ENCODE data around the gene MAP4. TPM values are rescaled to one million over a fixed set of nuclear protein-coding genes. Genes with fewer than 3 reads are reported as not detected.

MAP4 gene
- total and polyA plus RNA-seq, 2 of the 13 experiments (the other 11 are each of a cell fraction or from before 2014, with no cell fraction given): 33.1 to 38.7 TPM

DNA sequence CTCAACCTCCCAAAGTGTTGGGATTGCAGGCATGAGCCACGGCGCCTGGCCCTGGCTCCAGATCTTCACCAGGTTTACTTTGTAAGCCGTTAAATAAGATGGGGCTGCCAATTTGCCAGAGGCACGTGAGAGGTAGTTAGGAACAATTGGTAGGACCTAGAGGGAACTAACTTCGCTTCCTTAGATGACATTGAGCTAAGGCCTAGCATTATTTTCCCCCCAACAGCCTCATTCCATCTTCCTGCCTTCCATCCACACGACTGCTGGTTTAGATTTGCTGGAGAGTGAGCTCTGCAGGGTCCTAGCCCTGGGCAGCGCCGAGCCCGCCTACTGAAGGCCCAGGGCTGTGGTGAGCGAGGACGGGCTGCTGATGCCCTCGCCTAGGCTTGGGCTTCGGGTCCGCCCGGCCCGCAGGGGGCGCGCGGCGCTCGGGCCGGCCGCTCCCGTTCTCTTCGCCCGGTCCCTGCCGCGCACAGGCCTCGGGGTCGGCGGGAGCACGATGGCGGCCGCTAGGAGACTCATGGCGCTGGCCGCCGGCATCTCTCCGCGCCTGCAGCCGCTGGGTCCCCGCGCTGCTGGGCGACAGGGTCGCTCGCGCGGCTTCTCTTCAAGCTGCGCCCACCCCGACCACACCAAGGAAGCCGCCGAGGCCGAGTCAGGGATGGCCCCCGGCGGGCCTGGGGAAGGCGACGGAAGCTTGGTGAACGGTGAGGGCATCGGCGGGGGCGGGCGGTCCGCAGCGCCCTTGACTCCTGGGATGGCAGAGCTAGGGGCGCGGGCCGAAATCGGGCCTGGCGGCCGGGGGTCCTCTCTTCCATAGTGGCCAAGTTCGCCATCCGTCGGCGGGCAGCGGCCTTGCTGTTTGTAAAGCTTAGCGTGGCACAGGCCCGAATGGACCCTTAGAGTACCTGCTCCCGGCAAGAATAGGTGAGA is 191.4 kb downstream of the MAP4 start (continued):
- TF ChIP-seq, protein P1, sequence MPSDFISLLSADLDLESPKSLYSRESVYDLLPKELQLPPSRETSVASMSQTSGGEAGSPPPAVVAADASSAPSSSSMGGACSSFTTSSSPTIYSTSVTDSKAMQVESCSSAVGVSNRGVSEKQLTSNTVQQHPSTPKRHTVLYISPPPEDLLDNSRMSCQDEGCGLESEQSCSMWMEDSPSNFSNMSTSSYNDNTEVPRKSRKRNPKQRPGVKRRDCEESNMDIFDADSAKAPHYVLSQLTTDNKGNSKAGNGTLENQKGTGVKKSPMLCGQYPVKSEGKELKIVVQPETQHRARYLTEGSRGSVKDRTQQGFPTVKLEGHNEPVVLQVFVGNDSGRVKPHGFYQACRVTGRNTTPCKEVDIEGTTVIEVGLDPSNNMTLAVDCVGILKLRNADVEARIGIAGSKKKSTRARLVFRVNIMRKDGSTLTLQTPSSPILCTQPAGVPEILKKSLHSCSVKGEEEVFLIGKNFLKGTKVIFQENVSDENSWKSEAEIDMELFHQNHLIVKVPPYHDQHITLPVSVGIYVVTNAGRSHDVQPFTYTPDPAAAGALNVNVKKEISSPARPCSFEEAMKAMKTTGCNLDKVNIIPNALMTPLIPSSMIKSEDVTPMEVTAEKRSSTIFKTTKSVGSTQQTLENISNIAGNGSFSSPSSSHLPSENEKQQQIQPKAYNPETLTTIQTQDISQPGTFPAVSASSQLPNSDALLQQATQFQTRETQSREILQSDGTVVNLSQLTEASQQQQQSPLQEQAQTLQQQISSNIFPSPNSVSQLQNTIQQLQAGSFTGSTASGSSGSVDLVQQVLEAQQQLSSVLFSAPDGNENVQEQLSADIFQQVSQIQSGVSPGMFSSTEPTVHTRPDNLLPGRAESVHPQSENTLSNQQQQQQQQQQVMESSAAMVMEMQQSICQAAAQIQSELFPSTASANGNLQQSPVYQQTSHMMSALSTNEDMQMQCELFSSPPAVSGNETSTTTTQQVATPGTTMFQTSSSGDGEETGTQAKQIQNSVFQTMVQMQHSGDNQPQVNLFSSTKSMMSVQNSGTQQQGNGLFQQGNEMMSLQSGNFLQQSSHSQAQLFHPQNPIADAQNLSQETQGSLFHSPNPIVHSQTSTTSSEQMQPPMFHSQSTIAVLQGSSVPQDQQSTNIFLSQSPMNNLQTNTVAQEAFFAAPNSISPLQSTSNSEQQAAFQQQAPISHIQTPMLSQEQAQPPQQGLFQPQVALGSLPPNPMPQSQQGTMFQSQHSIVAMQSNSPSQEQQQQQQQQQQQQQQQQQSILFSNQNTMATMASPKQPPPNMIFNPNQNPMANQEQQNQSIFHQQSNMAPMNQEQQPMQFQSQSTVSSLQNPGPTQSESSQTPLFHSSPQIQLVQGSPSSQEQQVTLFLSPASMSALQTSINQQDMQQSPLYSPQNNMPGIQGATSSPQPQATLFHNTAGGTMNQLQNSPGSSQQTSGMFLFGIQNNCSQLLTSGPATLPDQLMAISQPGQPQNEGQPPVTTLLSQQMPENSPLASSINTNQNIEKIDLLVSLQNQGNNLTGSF (CRISPR knock-in tag; IDR thresholded peaks at IDR 0.05): peak; percentile 85
- peak; percentile 79 for TF ChIP-seq ERF (CRISPR knock-in tag; IDR thresholded peaks at IDR 0.05)
- peak; percentile 59; the same call in 1 of the 2 replicates for TF ChIP-seq ZNF678 (CRISPR knock-in tag; IDR thresholded peaks at IDR 0.05)
- TF ChIP-seq ZSCAN22 (CRISPR knock-in tag; IDR thresholded peaks at IDR 0.05): no peak
- TF ChIP-seq JARID2 (CRISPR knock-in tag; IDR thresholded peaks at IDR 0.05; ENCODE audit: insufficient replicate concordance): no peak
- no peak for TF ChIP-seq SIX1 (CRISPR knock-in tag; IDR thresholded peaks at IDR 0.05; ENCODE audit: borderline replicate concordance)
- TF ChIP-seq, protein P2, sequence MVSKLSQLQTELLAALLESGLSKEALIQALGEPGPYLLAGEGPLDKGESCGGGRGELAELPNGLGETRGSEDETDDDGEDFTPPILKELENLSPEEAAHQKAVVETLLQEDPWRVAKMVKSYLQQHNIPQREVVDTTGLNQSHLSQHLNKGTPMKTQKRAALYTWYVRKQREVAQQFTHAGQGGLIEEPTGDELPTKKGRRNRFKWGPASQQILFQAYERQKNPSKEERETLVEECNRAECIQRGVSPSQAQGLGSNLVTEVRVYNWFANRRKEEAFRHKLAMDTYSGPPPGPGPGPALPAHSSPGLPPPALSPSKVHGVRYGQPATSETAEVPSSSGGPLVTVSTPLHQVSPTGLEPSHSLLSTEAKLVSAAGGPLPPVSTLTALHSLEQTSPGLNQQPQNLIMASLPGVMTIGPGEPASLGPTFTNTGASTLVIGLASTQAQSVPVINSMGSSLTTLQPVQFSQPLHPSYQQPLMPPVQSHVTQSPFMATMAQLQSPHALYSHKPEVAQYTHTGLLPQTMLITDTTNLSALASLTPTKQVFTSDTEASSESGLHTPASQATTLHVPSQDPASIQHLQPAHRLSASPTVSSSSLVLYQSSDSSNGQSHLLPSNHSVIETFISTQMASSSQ (IDR thresholded peaks at IDR 0.05; ENCODE audit: low read depth): no peak
- TF ChIP-seq, protein P2 (CRISPR knock-in tag; IDR thresholded peaks at IDR 0.05; ENCODE audit: borderline replicate concordance): peak; percentile 71
- TF ChIP-seq SMAD3 (CRISPR knock-in tag; IDR thresholded peaks at IDR 0.05): no peak; the same call in 1 of the 2 replicates
- TF ChIP-seq, protein P3, sequence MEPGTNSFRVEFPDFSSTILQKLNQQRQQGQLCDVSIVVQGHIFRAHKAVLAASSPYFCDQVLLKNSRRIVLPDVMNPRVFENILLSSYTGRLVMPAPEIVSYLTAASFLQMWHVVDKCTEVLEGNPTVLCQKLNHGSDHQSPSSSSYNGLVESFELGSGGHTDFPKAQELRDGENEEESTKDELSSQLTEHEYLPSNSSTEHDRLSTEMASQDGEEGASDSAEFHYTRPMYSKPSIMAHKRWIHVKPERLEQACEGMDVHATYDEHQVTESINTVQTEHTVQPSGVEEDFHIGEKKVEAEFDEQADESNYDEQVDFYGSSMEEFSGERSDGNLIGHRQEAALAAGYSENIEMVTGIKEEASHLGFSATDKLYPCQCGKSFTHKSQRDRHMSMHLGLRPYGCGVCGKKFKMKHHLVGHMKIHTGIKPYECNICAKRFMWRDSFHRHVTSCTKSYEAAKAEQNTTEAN (CRISPR knock-in tag; conservative IDR thresholded peaks at IDR 0.05): peak; percentile 69; the same call in 1 of the 2 replicates
- TF ChIP-seq ZNF550 (CRISPR knock-in tag; IDR thresholded peaks at IDR 0.05; ENCODE audit: borderline replicate concordance): no peak
- TF ChIP-seq HOXA9 (CRISPR knock-in tag; IDR thresholded peaks at IDR 0.05; ENCODE audit: borderline replicate concordance): peak; percentile 57
- TF ChIP-seq ESRRA (CRISPR knock-in tag; IDR thresholded peaks at IDR 0.05; ENCODE audit: low read depth): peak; percentile 88; the same call in 1 of the 2 replicates
- no peak for TF ChIP-seq NFRKB (IDR thresholded peaks at IDR 0.05)
- no peak for TF ChIP-seq SP1 (IDR thresholded peaks at IDR 0.05)
- 0 out of 2 replicates have a peak, but pooled peaks have one; percentile 23 for TF ChIP-seq SP1 (CRISPR knock-in tag; IDR thresholded peaks at IDR 0.05)
